HL-60 (cell line): ENCODE measurements around the gene SMIM13.

Experiments used
- DNase-seq, 2 experiments: peaks; one replicate each; pipeline ENCODE4 v3.0.0-alpha.2; 2010 to 2020; ENCODE audit warnings: low read depth in 1 of 2, low spot score in 1 of 2
- H3K27ac ChIP-seq: fragments of 250-450 bp; sonication (Bioruptor Pico); replicated peaks from 2 replicates; pipeline ENCODE4 v1.5.1; 2020; ENCODE audit warnings: mild to moderate bottlenecking, moderate library complexity
- H3K27me3 ChIP-seq: fragments of 250-450 bp; sonication (Bioruptor Pico); 2 replicates; pipeline ENCODE4 v1.5.1; 2021; ENCODE audit warnings: mild to moderate bottlenecking, moderate library complexity; ENCODE audit not compliant: insufficient read depth, poor library complexity, severe bottlenecking
- H3K4me3 ChIP-seq: replicated peaks from 2 replicates; pipeline ENCODE4 v1.5.1; 2011; ENCODE audit warnings: mild to moderate bottlenecking, control low read depth, low read length; ENCODE audit not compliant: insufficient read depth
- CTCF ChIP-seq: IDR thresholded peaks from one replicate; pipeline ENCODE4 v1.5.1; 2011; ENCODE audit warnings: low read length, control low read depth, inconsistent platforms; ENCODE audit not compliant: insufficient read depth
- GABPA ChIP-seq: IDR thresholded peaks from 2 replicates; pipeline ENCODE4 v1.6.1; 2012; ENCODE audit warnings: low read depth
- POLR2AphosphoS5 ChIP-seq: IDR thresholded peaks from 2 replicates; pipeline ENCODE4 v1.6.1; 2012; ENCODE audit warnings: low read depth
- REST ChIP-seq: IDR thresholded peaks from 2 replicates; pipeline ENCODE4 v1.6.1; 2012; ENCODE audit warnings: low read depth; ENCODE audit not compliant: insufficient replicate concordance
- SPI1 ChIP-seq: IDR thresholded peaks from 2 replicates; pipeline ENCODE4 v1.6.1; 2012; ENCODE audit warnings: low read depth, mild to moderate bottlenecking, borderline replicate concordance

The SMIM13 gene

GRCh38 chr6:11062083-11062482, 31.6 kb upstream of the SMIM13 start:
- H3K27ac ChIP-seq: no peak overlapping the region
- no peak overlapping the region for H3K4me3 ChIP-seq
- TF ChIP-seq GABPA (no peak), POLR2AphosphoS5 (no peak), CTCF (no peak), SPI1 (no peak), REST (no peak)
- DNase-seq: no peak
- no peaks in the 10 kb centered on the region for H3K27me3 ChIP-seq

GRCh38 chr6:11062715-11063114, 30.9 kb upstream of the SMIM13 start:
- no peak for TF ChIP-seq GABPA
- TF ChIP-seq REST: no peak
- no peak for TF ChIP-seq CTCF
- TF ChIP-seq POLR2AphosphoS5: no peak
- no peak for TF ChIP-seq SPI1
- H3K27me3 ChIP-seq: no peaks in the 10 kb centered on the region
- H3K4me3 ChIP-seq: no peak overlapping the region
- H3K27ac ChIP-seq: no peak overlapping the region
- DNase-seq: no peak

GRCh38 chr6:11064836-11065235, 28.8 kb upstream of the SMIM13 start:
- TF ChIP-seq REST (no peak), POLR2AphosphoS5 (no peak), SPI1 (no peak), CTCF (no peak), GABPA (no peak)
- Histone ChIP-seq H3K27ac (no peak overlapping the region), H3K27me3 (no peaks in the 10 kb centered on the region), H3K4me3 (no peak overlapping the region)
- DNase-seq: no peak
